Natural killer cell (primary cell): ENCODE results near the gene IPPK. TPM values are rescaled to one million over a fixed set of nuclear protein-coding genes. Genes with fewer than 3 reads are reported as not detected.

Source experiments
- ATAC-seq, 3 donors: fragments of 150-1000 bp in 2 of 3; fragments of 200-7000 bp in 1 of 3; cut with Tn5 transposase; 1 replicate in 1 of 3; 2 replicates in 2 of 3; pipeline ENCODE4 v1.10.0; 2021; ENCODE audit warnings: mild to moderate bottlenecking in 2 of 3, moderate library complexity in 2 of 3
- DNase-seq, 2 donors: peaks; one replicate each; pipeline versions ENCODE4 v3.0.0 to v3.0.0-alpha.2; 2013 to 2021; ENCODE audit warnings: mixed read lengths in 1 of 2
- H3K27ac ChIP-seq: one replicate; pipeline ENCODE4 v1.5.1; 2013; ENCODE audit warnings: mild to moderate bottlenecking, low read length
- H3K27me3 ChIP-seq: one replicate; pipeline ENCODE4 v1.6.1; 2013; ENCODE audit warnings: low read length; ENCODE audit not compliant: control insufficient read depth, insufficient read depth
- H3K36me3 ChIP-seq: one replicate; pipeline ENCODE4 v1.6.1; 2013; ENCODE audit warnings: low read length; ENCODE audit not compliant: control insufficient read depth, insufficient read depth
- H3K4me1 ChIP-seq: one replicate; pipeline ENCODE4 v1.6.1; 2013; ENCODE audit warnings: low read length; ENCODE audit not compliant: control insufficient read depth, insufficient read depth
- H3K4me3 ChIP-seq: one replicate; pipeline ENCODE4 v1.5.1; 2013; ENCODE audit warnings: low read length
- H3K9me3 ChIP-seq: one replicate; pipeline ENCODE4 v1.6.1; 2013; ENCODE audit warnings: low read length; ENCODE audit not compliant: control insufficient read depth, insufficient read depth
- H3K27ac Mint-ChIP-seq, 2 donors: one replicate each; pipeline ENCODE4 v1.8.0; 2022; ENCODE audit warnings: mild to moderate bottlenecking in 2 of 2, mixed read lengths in 2 of 2, moderate library complexity in 1 of 2
- H3K27me3 Mint-ChIP-seq, 2 donors: one replicate each; pipeline ENCODE4 v1.8.0; 2022; ENCODE audit warnings: low read depth in 2 of 2, mixed read lengths in 2 of 2
- H3K36me3 Mint-ChIP-seq: one replicate; pipeline ENCODE4 v1.8.0; 2022; ENCODE audit warnings: mixed read lengths
- H3K4me1 Mint-ChIP-seq, 2 donors: one replicate each; pipeline ENCODE4 v1.8.0; 2022; ENCODE audit warnings: mixed read lengths in 2 of 2
- H3K4me3 Mint-ChIP-seq: one replicate; pipeline ENCODE4 v1.8.0; 2022; ENCODE audit warnings: mild to moderate bottlenecking, moderate library complexity, mixed read lengths
- H3K9me3 Mint-ChIP-seq, 2 donors: one replicate each; pipeline ENCODE4 v1.8.0; 2022; ENCODE audit warnings: mixed read lengths in 2 of 2
- WGBS: methylation state at CpG from one replicate; pipeline ENCODE4 v1.1.7; 2013; ENCODE audit warnings: missing lambda C conversion rate; ENCODE audit not compliant: insufficient coverage; 5-methylcytosine and 5-hydroxymethylcytosine counted together
- intact Hi-C: fragments of 100-400 bp; cut with micrococcal nuclease; formaldehyde crosslinking; loops from one replicate; pipeline ENCODE4 v1.14.2; 2022
- total RNA-seq, 4 donors: library from RNA; stranded (reverse); fragments of 120-200 nt in 1 of 4; gene quantifications; one replicate each; pipeline versions ENCODE4 v1.2.3 to v1.2.4, GENCODE V29; 2013 to 2022
- TF ChIP-seq, protein P1 (sequence below): fragments of 200-600 bp; IDR thresholded peaks from one replicate; pipeline ENCODE4 v1.8.0; 2022; ENCODE audit warnings: antibody characterized with exemption

IPPK gene
- total RNA-seq, 3 donors from 2014 or later (not counting 1 experiment from before 2014, with no cell fraction given), result 4.9 to 9.2 (median 6.7) TPM

DNA sequence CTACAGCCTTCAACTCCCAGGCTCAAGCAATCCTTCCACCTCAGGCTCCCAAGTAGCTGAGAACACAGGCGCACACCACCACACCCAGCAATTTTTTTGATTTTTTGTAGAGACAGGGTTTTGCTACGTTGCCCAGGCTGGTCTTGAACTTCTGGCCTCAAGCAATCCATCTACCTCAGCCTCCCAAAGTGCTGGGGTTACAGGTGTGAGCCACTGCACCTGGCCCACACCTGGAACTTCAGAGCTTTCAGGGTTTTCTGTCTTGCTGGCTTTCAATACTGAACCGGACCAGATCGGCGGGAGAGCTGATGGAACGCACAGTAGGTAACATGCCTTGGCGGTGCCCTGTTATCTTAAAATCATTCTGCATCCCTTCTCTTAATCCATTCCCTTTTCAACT, 30.8 kb downstream of the IPPK start:
- 96% methylated on average over 7 of the region's 7 CpGs for WGBS
- Histone ChIP-seq H3K9me3 (no peaks in the 10 kb centered on the region), H3K4me3 (no peak overlapping the region), H3K36me3 (peaks cover 72% of the 10 kb centered on the region), H3K27me3 (no peaks in the 10 kb centered on the region), H3K4me1 (no peaks in the 10 kb centered on the region), H3K27ac (no peak overlapping the region)
- Mint-ChIP-seq H3K4me3 (no peak overlapping the region), H3K9me3 (no peaks in the 10 kb centered on the region), H3K27ac (no peak overlapping the region), H3K27me3 (no peaks in the 10 kb centered on the region), H3K36me3 (peaks cover 7% of the 10 kb centered on the region), H3K4me1 (peaks cover 0 to 3% of the 10 kb centered on the region in 2 donors)
- no peak for ATAC-seq
- intact Hi-C loops, result no loop called here
- TF ChIP-seq, protein P1, sequence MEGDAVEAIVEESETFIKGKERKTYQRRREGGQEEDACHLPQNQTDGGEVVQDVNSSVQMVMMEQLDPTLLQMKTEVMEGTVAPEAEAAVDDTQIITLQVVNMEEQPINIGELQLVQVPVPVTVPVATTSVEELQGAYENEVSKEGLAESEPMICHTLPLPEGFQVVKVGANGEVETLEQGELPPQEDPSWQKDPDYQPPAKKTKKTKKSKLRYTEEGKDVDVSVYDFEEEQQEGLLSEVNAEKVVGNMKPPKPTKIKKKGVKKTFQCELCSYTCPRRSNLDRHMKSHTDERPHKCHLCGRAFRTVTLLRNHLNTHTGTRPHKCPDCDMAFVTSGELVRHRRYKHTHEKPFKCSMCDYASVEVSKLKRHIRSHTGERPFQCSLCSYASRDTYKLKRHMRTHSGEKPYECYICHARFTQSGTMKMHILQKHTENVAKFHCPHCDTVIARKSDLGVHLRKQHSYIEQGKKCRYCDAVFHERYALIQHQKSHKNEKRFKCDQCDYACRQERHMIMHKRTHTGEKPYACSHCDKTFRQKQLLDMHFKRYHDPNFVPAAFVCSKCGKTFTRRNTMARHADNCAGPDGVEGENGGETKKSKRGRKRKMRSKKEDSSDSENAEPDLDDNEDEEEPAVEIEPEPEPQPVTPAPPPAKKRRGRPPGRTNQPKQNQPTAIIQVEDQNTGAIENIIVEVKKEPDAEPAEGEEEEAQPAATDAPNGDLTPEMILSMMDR, result no peak
- DNase-seq, result no peak

DNA sequence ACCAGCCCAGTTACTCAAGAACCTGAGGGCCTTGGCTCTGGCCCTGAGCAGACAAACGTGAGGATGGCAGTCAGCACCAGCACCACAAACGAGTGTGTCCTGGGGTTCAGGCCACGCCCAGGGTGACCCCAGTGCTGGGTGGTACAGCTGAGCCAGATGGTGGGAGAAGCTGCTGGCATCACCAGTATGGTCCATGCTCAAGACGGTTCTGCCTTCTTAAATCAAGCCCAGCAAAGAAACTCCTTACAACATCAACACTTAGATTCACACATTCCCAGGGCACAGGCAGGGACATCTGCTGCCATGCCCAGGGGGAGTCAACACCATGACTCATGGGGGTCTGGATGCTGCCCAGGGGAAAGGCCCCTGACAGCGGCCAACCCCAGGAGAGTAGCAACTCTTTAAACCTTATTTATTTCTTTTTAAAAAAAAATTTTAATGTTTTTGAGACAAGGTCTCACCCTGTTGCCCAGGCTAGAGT, 31.3 kb downstream of the IPPK start:
- WGBS, result 96% methylated on average over 4 of the region's 5 CpGs
- intact Hi-C loops, result no loop called here
- DNase-seq (no peak), ATAC-seq (no peak)
- TF ChIP-seq, protein P1, result no peak
- peaks cover 7% of the 10 kb centered on the region for H3K36me3 Mint-ChIP-seq
- no peaks in the 10 kb centered on the region for H3K4me1 ChIP-seq
- peaks cover 72% of the 10 kb centered on the region for H3K36me3 ChIP-seq
- H3K27me3 Mint-ChIP-seq, result no peaks in the 10 kb centered on the region
- no peaks in the 10 kb centered on the region for H3K27me3 ChIP-seq
- peaks cover 0 to 3% of the 10 kb centered on the region in 2 donors for H3K4me1 Mint-ChIP-seq
- no peaks in the 10 kb centered on the region for H3K9me3 Mint-ChIP-seq
- no peak overlapping the region for H3K4me3 ChIP-seq
- no peak overlapping the region for H3K4me3 Mint-ChIP-seq
- no peaks in the 10 kb centered on the region for H3K9me3 ChIP-seq
- H3K27ac Mint-ChIP-seq, result no peak overlapping the region
- no peak overlapping the region for H3K27ac ChIP-seq

DNA sequence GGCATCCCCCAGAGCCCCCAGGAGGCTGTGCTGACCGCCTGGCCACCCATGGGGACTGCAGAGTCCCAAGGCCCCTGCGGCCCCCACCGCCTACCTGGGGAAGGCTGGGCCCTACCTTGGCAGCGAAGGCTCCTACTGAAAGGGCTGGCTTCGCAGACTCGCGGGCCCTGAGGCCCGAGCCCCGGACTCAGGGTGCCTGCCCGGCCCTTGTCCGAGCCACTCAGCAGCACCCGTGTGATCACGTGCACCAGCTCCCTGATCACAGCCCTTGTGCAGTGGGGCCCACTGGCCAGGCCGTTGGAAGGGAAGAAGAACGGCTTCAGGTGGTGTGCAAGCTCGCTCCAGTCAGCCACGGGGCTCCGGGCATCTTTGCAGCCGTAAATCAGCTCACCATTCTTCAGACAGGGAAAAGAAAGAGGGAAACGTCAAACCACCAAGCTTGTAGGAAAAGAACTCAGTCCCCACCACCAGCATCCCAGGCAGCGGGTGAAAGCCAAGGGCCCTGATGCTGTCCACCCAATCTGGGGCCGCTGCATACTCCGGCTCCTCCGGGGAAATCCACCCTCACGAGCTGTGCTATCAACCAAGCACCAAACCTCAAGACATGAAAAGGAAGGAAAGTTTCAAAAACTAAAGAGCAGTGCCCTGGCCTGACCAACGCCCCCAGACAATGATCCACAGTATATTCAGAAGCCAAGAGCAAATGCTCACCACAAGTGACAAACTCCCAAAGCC, 31.9 kb downstream of the IPPK start:
- no peak overlapping the region for H3K27ac ChIP-seq
- no peak overlapping the region for H3K4me3 ChIP-seq
- ATAC-seq, result no peak
- H3K4me3 Mint-ChIP-seq, result no peak overlapping the region
- H3K9me3 ChIP-seq, result no peaks in the 10 kb centered on the region
- no peaks in the 10 kb centered on the region for H3K9me3 Mint-ChIP-seq
- H3K36me3 Mint-ChIP-seq, result peaks cover 7% of the 10 kb centered on the region
- H3K4me1 ChIP-seq, result no peaks in the 10 kb centered on the region
- H3K36me3 ChIP-seq, result peaks cover 70% of the 10 kb centered on the region
- DNase-seq, result no peak
- TF ChIP-seq, protein P1, result no peak
- intact Hi-C loops, result no loop called here
- H3K27me3 Mint-ChIP-seq, result no peaks in the 10 kb centered on the region
- 95% methylated on average over 26 of the region's 26 CpGs for WGBS
- H3K4me1 Mint-ChIP-seq, result peaks cover 0 to 3% of the 10 kb centered on the region in 2 donors
- H3K27me3 ChIP-seq, result no peaks in the 10 kb centered on the region
- no peak overlapping the region for H3K27ac Mint-ChIP-seq
